Stimulated activated CD4-positive, alpha-beta T cell treated with anti-CD3 and anti-CD28 coated beads, Interleukin-12 subunit alpha, Interleukin-12 subunit beta, amount 100 ng/mL, for 24 hours (primary cell): ENCODE results near the gene VARS1.
A peak's percentile ranks its signal among the peaks of the same experiment; 100 is the strongest.
"Not testable (repeated sequence)": the region's sequence is repeated elsewhere in the genome, so short reads cannot be mapped to it uniquely, and the experiment has no call there.

Experiments used
- DNase-seq, 2 experiments: peaks; one replicate each; pipeline ENCODE4 v3.0.0-alpha.2; 2020; ENCODE audit warnings: low read depth in 2 of 2

The VARS1 gene

GRCh38 chr6:31822036-31822821 lies 26.7 kb upstream of the VARS1 start:
- DNase-seq = peak in 1 of 2 experiments; percentile 50

- peak in 1 of 2 experiments; percentile 72 for DNase-seq
These were observed 25.9 kb upstream of the VARS1 start for GRCh38 chr6:31821301-31822035.

- not testable (repeated sequence) for DNase-seq
These were observed 24.8 kb upstream of the VARS1 start for GRCh38 chr6:31820399-31820798.

- no peak for DNase-seq
These were observed 24.3 kb upstream of the VARS1 start for GRCh38 chr6:31819871-31820299.

GRCh38 chr6:31817929-31818511 lies 22.5 kb upstream of the VARS1 start:
- DNase-seq = not testable (repeated sequence)

GRCh38 chr6:31817133-31817928 lies 21.8 kb upstream of the VARS1 start:
- not testable (repeated sequence) for DNase-seq

- peak in 1 of 2 experiments; percentile 63 for DNase-seq
These were observed 19.7 kb upstream of the VARS1 start, which contains the start of the genes HSPA1A and HSPA1L for GRCh38 chr6:31815025-31815838. HSPA1A (plus strand) TSS chr6:31815543; CDS start chr6:31815757, 214 bp downstream. HSPA1L (minus strand) TSS chr6:31815283; CDS start chr6:31811972, 3,311 bp downstream.

- DNase-seq = peak in 1 of 2 experiments; percentile 70
These were observed 19.1 kb upstream of the VARS1 start for GRCh38 chr6:31814677-31815024.

- no peak for DNase-seq
These were observed 17.9 kb upstream of the VARS1 start for GRCh38 chr6:31813465-31813849.

GRCh38 chr6:31811645-31812044 lies 16.1 kb upstream of the VARS1 start:
- DNase-seq = no peak

GRCh38 chr6:31808599-31808998 lies 13.0 kb upstream of the VARS1 start:
- not testable (repeated sequence) for DNase-seq

- DNase-seq = peak; percentile 92 to 97
These were observed 11.1 kb upstream of the VARS1 start, which contains the start of gene LSM2 for GRCh38 chr6:31806470-31807272. LSM2 (minus strand) TSS chr6:31806966; CDS start chr6:31806757, 209 bp downstream.

GRCh38 chr6:31805939-31806469 lies 10.5 kb upstream of the VARS1 start:
- no peak for DNase-seq

- not testable (repeated sequence) for DNase-seq
These were observed 5.7 kb upstream of the VARS1 start for GRCh38 chr6:31801031-31801927.

- DNase-seq = no peak
These were observed 4.2 kb upstream of the VARS1 start for GRCh38 chr6:31799781-31800180.

GRCh38 chr6:31797588-31797987 lies 2.0 kb upstream of the VARS1 start:
- no peak for DNase-seq

GRCh38 chr6:31796993-31797385 lies 1.4 kb upstream of the VARS1 start:
- DNase-seq = no peak

GRCh38 chr6:31794866-31795615 lies 511 bp downstream of the VARS1 start:
- no peak for DNase-seq
